Fibroblast of pulmonary artery (primary cell): ENCODE measurements around the gene RNF40.
A peak's percentile ranks its signal among the peaks of the same experiment; 100 is the strongest.

Experiments
- DNase-seq: peaks from one replicate; pipeline ENCODE4 v3.0.0-alpha.2; 2010; ENCODE audit warnings: low read depth
- H3K4me3 ChIP-seq: replicated peaks from 2 replicates; pipeline ENCODE4 v1.5.1; 2011; ENCODE audit warnings: low read depth, mild to moderate bottlenecking, control low read depth, low read length, moderate library complexity
- CTCF ChIP-seq: IDR thresholded peaks from 2 replicates; pipeline ENCODE4 v1.5.1; 2011; ENCODE audit warnings: mild to moderate bottlenecking, control low read depth, low read length, inconsistent platforms; ENCODE audit errors: missing control alignments

The RNF40 gene

DNA sequence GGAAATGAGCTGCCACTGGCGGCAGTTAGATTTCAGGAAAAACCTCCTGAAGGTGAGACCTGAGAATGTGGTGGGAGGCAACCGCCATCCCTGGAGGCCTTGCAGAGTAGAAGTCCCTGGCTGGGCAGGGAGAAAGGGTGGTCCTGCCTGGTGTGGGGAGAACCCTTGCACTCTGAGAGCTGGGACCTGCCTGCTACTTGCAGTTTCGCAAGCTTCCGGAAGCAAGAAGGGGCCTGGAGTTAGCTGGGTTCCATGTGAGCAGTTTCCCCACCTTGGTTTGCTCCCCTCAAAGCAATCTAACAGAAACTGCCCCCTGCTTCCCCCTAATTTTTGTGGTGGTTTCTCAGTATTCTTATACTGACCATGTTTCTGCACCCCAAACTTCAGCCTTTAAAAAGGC lies 18.4 kb downstream of the RNF40 start:
- no peak overlapping the region for H3K4me3 ChIP-seq
- no peak for TF ChIP-seq CTCF
- no peak for DNase-seq

DNA sequence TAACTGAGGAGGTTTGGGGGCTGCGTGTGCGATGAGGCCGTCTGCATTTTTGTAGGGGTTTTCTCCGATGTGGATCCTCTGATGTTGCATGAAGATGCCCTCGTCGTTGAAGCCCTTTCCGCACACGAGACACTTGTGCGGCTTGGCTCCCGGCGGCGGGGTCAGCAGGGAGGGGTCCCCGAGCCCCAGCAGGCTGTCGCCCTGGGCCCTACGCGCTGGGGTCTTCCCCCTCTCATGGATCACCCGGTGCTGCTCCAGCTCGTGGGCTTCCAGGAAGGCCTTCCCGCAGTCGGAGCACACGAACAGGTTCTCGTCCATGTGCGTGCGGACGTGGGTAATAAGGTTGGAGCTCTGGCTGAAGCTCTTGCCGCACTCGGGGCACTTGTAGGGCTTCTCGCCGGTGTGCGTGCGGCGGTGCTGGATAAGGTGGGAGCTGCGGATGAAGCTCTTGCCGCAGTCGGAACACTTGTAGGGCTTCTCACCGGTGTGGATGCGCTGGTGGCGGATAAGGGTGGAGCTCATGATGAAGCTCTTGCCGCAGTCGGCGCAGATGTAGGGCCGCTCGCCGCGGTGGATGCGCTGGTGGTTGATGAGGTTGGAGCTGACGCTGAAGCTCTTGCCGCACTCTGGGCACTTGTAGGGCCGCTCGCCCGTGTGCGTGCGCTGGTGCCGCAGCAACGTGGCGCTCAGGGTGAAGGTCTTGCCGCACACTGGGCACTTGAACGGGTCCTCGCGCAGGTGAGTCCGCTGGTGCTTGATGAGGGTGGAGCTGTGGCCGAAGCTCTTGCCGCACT lies 20.6 kb downstream of the RNF40 start:
- DNase-seq, result no peak
- no peak overlapping the region for H3K4me3 ChIP-seq
- no peak for TF ChIP-seq CTCF

GRCh38 chr16:30783280-30784109 lies 21.4 kb downstream of the RNF40 start:
- no peak for DNase-seq
- TF ChIP-seq CTCF, result no peak
- H3K4me3 ChIP-seq, result no peak overlapping the region

GRCh38 chr16:30784215-30784614 lies 22.1 kb downstream of the RNF40 start:
- no peak overlapping the region for H3K4me3 ChIP-seq
- no peak for TF ChIP-seq CTCF
- no peak for DNase-seq

DNA sequence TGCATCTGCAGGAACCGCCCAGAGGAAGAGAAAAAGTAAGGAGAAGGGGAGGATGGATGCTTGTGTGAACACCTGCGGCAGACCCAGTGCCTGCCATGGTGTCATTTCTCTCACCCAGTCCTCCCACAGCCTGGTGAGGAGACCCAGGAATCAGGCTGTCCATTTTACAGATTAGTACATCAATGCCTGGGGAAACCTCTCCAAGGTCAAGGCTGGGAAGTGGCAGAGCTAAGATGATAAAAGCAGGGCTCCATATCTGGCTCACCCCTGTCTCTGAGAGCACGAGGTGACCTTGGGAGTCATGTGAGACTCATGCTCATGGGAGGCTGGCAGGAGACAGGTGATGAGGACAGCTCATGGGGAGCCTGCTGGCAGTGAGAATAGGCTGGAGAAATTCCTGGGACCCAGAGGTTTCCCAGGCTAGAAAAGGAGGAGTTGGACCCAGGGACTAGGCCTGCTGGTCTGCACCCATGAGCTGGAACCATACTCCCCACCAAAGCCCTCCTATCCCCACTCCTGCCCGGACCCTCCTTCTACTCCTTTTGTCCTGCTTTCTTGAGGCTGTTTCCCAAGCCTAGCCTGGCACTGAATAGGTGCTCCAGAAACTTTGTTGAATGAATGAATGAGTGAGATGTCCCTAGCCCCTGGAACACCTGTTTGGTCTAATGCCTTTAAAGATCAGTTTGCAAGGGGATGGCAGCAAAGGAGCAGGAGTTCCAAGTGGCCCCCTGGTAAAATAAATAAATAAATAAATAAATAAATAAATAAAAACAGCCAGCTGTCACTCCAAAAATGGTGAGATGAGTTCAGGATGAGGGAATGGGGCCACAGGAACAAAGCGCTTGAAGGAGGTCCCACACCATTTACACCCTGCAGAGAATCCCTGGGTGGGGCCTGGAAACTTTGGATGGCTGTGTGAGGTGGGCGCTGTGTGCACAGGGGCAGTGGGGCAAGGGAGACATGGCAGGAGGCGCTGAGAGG lies 23.3 kb downstream of the RNF40 start:
- no peak for DNase-seq
- peak overlapping the region; percentile 94 for H3K4me3 ChIP-seq
- TF ChIP-seq CTCF, result no peak

GRCh38 chr16:30786115-30786935 lies 24.2 kb downstream of the RNF40 start:
- peak; percentile 69 for DNase-seq
- no peak for TF ChIP-seq CTCF
- peak overlapping the region; percentile 94 for H3K4me3 ChIP-seq
